Kidney (tissue), 14 donors: ENCODE data around the gene PRRX2. TPM values are rescaled to one million over a fixed set of nuclear protein-coding genes. Genes with fewer than 3 reads are reported as not detected.

Source experiments
- DNase-seq, 5 donors: peaks; one replicate each; pipeline ENCODE4 v3.0.0-alpha.2; 2013 to 2020
- FAIRE-seq: peaks from 2 replicates; lab custom pipeline; 2012; peaks lifted over from hg19 to GRCh38; lab: Jason Lieb, UNC
- H3K27ac ChIP-seq, 2 donors: one replicate each; pipeline ENCODE4 v1.7.0; 2013; ENCODE audit warnings: low read depth in 2 of 2, low read length in 2 of 2, inconsistent platforms in 1 of 2
- H3K27me3 ChIP-seq: one replicate; pipeline ENCODE4 v1.7.1; 2013; ENCODE audit warnings: low read length, inconsistent platforms; ENCODE audit not compliant: control insufficient read depth, insufficient read depth
- H3K36me3 ChIP-seq, 3 donors: one replicate each; pipeline versions ENCODE4 v1.7.0 to v1.7.1; 2013; ENCODE audit warnings: low read length in 3 of 3, control low read depth in 1 of 3, inconsistent platforms in 1 of 3; ENCODE audit not compliant: insufficient read depth in 3 of 3, control insufficient read depth in 2 of 3
- H3K4me1 ChIP-seq, 3 donors: one replicate each; pipeline versions ENCODE4 v1.7.0 to v1.7.1; 2013; ENCODE audit warnings: low read length in 3 of 3, inconsistent platforms in 1 of 3, low read depth in 1 of 3; ENCODE audit not compliant: control insufficient read depth in 2 of 3, insufficient read depth in 2 of 3
- H3K4me3 ChIP-seq, 3 donors: one replicate each; pipeline versions ENCODE4 v1.7.0 to v1.8.1; 2013; ENCODE audit warnings: low read length in 3 of 3, control low read depth in 1 of 3, inconsistent platforms in 1 of 3
- H3K9ac ChIP-seq, 3 donors: one replicate each; pipeline versions ENCODE4 v1.7.0 to v1.7.1; 2013; ENCODE audit warnings: low read length in 3 of 3, control low read depth in 1 of 3, inconsistent platforms in 1 of 3
- H3K9me3 ChIP-seq, 3 donors: one replicate each; pipeline versions ENCODE4 v1.7.0 to v1.7.1; 2013; ENCODE audit warnings: low read length in 3 of 3, control low read depth in 1 of 3, inconsistent platforms in 1 of 3; ENCODE audit not compliant: control insufficient read depth in 2 of 3, insufficient read depth in 1 of 3
- CTCF ChIP-seq: IDR thresholded peaks from 3 replicates; pipeline ENCODE4 v1.5.1; 2012; ENCODE audit warnings: mild to moderate bottlenecking, moderate library complexity, borderline replicate concordance; ENCODE audit not compliant: insufficient read depth; ENCODE audit errors: extremely low read depth
- intact Hi-C: fragments of 100-400 bp; cut with DNase I; formaldehyde crosslinking; loops from one replicate; pipeline ENCODE4 v1.11.1; 2022
- polyA plus RNA-seq: library from polyadenylated mRNA; stranded (reverse); fragments of 350-450 nt; fragmentation: Illumina TruSeq; extraction: RNeasy Lipid Tissue Mini Kit (QIAGEN cat#74804); gene quantifications from one replicate; pipeline ENCODE4 v1.2.3, GENCODE V29; 2014; ENCODE audit warnings: low read depth, low replicate concordance; ENCODE audit not compliant: insufficient read depth
- total RNA-seq: library from RNA; stranded (reverse); fragmentation: NEBNext Ultra II Directional; extraction: Animal tissue kit (Norgen Biotek cat#: 25700); gene quantifications from one replicate; pipeline ENCODE4 v1.2.1, GENCODE V29; 2021
- donor health status: control.
- donor health status: control.
- donor health status: control.
- donor health status: control.
- donor health status: control.
- donor health status: DM: yes; HTN: yes; CAD: no.
- donor health status: Normal renal cell carcinoma (clear cell type).

The PRRX2 gene
- total and polyA plus RNA-seq, 2 donors from 2014 or later: 1.8 to 2.3 TPM

- TF ChIP-seq CTCF: no peak
Observed at GRCh38 chr9:129756191-129756590, 90.7 kb downstream of the PRRX2 start.

GRCh38 chr9:129757045-129757444 lies 91.6 kb downstream of the PRRX2 start:
- DNase-seq: no peak

More at GRCh38 chr9:129756191-129756590, 90.7 kb downstream of the PRRX2 start:
- Histone ChIP-seq H3K9ac (no peak overlapping the region), H3K27ac (no peak overlapping the region), H3K4me3 (no peak overlapping the region), H3K27me3 (no peaks in the 10 kb centered on the region), H3K4me1 (peaks cover 0 to 12% (median 9%) of the 10 kb centered on the region in 3 donors), H3K36me3 (no peaks in the 10 kb centered on the region), H3K9me3 (no peaks in the 10 kb centered on the region)
- intact Hi-C loops: no loop called here
- no peak for FAIRE-seq
- DNase-seq: no peak

GRCh38 chr9:129759319-129759718 lies 93.9 kb downstream of the PRRX2 start:
- DNase-seq (no peak), FAIRE-seq (no peak)
- TF ChIP-seq CTCF: no peak
- Histone ChIP-seq H3K9ac (no peak overlapping the region), H3K27ac (no peak overlapping the region), H3K4me1 (peaks cover 0 to 7% (median 3%) of the 10 kb centered on the region in 3 donors), H3K4me3 (no peak overlapping the region), H3K9me3 (no peaks in the 10 kb centered on the region), H3K27me3 (no peaks in the 10 kb centered on the region), H3K36me3 (no peaks in the 10 kb centered on the region)
- intact Hi-C loops: no loop called here

More at GRCh38 chr9:129757045-129757444, 91.6 kb downstream of the PRRX2 start:
- no peak for FAIRE-seq
- Histone ChIP-seq H3K4me1 (peaks cover 0 to 14% (median 10%) of the 10 kb centered on the region in 3 donors), H3K36me3 (no peaks in the 10 kb centered on the region), H3K27ac (no peak overlapping the region), H3K9me3 (no peaks in the 10 kb centered on the region), H3K27me3 (no peaks in the 10 kb centered on the region), H3K4me3 (no peak overlapping the region), H3K9ac (no peak overlapping the region)
- no peak for TF ChIP-seq CTCF
- intact Hi-C loops: no loop called here
